Gastroesophageal sphincter (tissue), 3 donors: ENCODE measurements around the gene C2CD2.

Source experiments
- CTCF ChIP-seq, 4 experiments: fragments of 200-600 bp in 2 of 4; fragments of 450-650 bp in 2 of 4; sonication (generic) in 1 of 4; IDR thresholded peaks; one replicate each; pipeline ENCODE4 v1.5.1; 2017 to 2019; ENCODE audit warnings: antibody characterized with exemption in 4 of 4, mild to moderate bottlenecking in 2 of 4, moderate library complexity in 2 of 4
- POLR2A ChIP-seq, 2 donors: fragments of 450-650 bp; IDR thresholded peaks; one replicate each; pipeline ENCODE4 v1.6.1; 2017; ENCODE audit warnings: antibody characterized with exemption in 2 of 2, mild to moderate bottlenecking in 2 of 2, moderate library complexity in 1 of 2

GRCh38 chr21:41873426-41873825 is 80.4 kb downstream of the C2CD2 start:
- TF ChIP-seq POLR2A (IDR thresholded peaks at IDR 0.05) (no peak), CTCF (IDR thresholded peaks at IDR 0.05) (no peak)
